K562 treated with DMSO at 1 percent for 12 hours (cell line): ENCODE results near the gene ZNF771. TPM values are rescaled to one million over a fixed set of nuclear protein-coding genes. Genes with fewer than 3 reads are reported as not detected.

ENCODE experiments used
- total RNA-seq: library from RNA; unstranded; fragments of 300-600 nt; gene quantifications from 2 replicates; pipeline ENCODE4 v1.2.3, GENCODE V29; 2022; ENCODE audit not compliant: insufficient read depth

ZNF771 gene
- 14.6 and 19.6 TPM in 2 replicates for total RNA-seq

GRCh38 chr16:30407102-30407803 lies at the start of gene ZNF771:
TSS of gene ZNF771 (plus strand) at chr16:30407606. CDS start at chr16:30408054, 448 bp downstream.

GRCh38 chr16:30370456-30371247 lies 36.8 kb upstream of the ZNF771 start, which contains the start of gene TBC1D10B:
TSS of gene TBC1D10B (minus strand) at chr16:30370494. CDS start at chr16:30370183, 311 bp downstream.

GRCh38 chr16:30374538-30374937 lies 32.9 kb upstream of the ZNF771 start, which contains the start of gene MYL11:
TSS of gene MYL11 (plus strand) at chr16:30374802. CDS start at chr16:30374858, 56 bp downstream.

GRCh38 chr16:30382111-30382881 lies 25.1 kb upstream of the ZNF771 start, which contains the start of gene SEPTIN1:
TSS of gene SEPTIN1 (minus strand) at chr16:30382561. CDS start at chr16:30382542, 19 bp downstream.

GRCh38 chr16:30395155-30395991 lies 12.0 kb upstream of the ZNF771 start, which contains the start of gene ZNF48:
TSS of gene ZNF48 (plus strand) at chr16:30395420. CDS start at chr16:30395795, 375 bp downstream.

GRCh38 chr16:30429678-30430427 lies 22.4 kb downstream of the ZNF771 start, which contains the start of gene DCTPP1:
TSS of gene DCTPP1 (minus strand) at chr16:30430030. CDS start at chr16:30429980, 50 bp downstream.

GRCh38 chr16:30445408-30446202 lies 38.2 kb downstream of the ZNF771 start, which contains the start of gene SEPHS2:
TSS of gene SEPHS2 (minus strand) at chr16:30445874. CDS start at chr16:30445727, 147 bp downstream.

Other genes with a start within 250 kb of the ZNF771 start
- 37.8 and 46.1 TPM in 2 replicates for gene CORO1A, start 224.0 kb upstream of the ZNF771 start, total RNA-seq
- 14.8 and 43.1 TPM in 2 replicates for gene BOLA2B, start 213.9 kb upstream of the ZNF771 start, total RNA-seq
- gene SLX1A, start 213.7 kb upstream of the ZNF771 start, total RNA-seq: 45.5 and 56.0 TPM in 2 replicates
- gene SULT1A3, start 208.4 kb upstream of the ZNF771 start, total RNA-seq: 2.1 and 5.5 TPM in 2 replicates
- gene NPIPB13, start 159.1 kb upstream of the ZNF771 start, total RNA-seq: 1.3 TPM in 1 of 2 replicates, not detected in the other
- gene CD2BP2, start 52.3 kb upstream of the ZNF771 start, total RNA-seq: 27.5 and 38.1 TPM in 2 replicates
- gene TBC1D10B, start 37.1 kb upstream of the ZNF771 start, total RNA-seq: 48.7 and 64.0 TPM in 2 replicates
- gene MYL11, start 32.8 kb upstream of the ZNF771 start, total RNA-seq: not detected in 2 replicates
- gene SEPTIN1, start 25.0 kb upstream of the ZNF771 start, total RNA-seq: 1.9 and 3.5 TPM in 2 replicates
- 8.8 and 9.4 TPM in 2 replicates for gene ZNF48, start 12.2 kb upstream of the ZNF771 start, total RNA-seq
- gene DCTPP1, start 22.4 kb downstream of the ZNF771 start, total RNA-seq: 46.3 and 71.8 TPM in 2 replicates
- 57.8 and 99.0 TPM in 2 replicates for gene SEPHS2, start 38.3 kb downstream of the ZNF771 start, total RNA-seq
- 0.15 TPM in 1 of 2 replicates, not detected in the other for gene ITGAL, start 65.1 kb downstream of the ZNF771 start, total RNA-seq
- 56.9 and 67.2 TPM in 2 replicates for gene ZNF768, start 119.0 kb downstream of the ZNF771 start, total RNA-seq
- gene ZNF747, start 127.3 kb downstream of the ZNF771 start, total RNA-seq: 1.8 and 3.8 TPM in 2 replicates
- 7.4 and 9.7 TPM in 2 replicates for gene ZNF764, start 150.8 kb downstream of the ZNF771 start, total RNA-seq
- gene ZNF688, start 164.1 kb downstream of the ZNF771 start, total RNA-seq: 10.1 and 13.2 TPM in 2 replicates
- gene ZNF785, start 178.1 kb downstream of the ZNF771 start, total RNA-seq: 2.3 and 6.7 TPM in 2 replicates
- 6.9 and 13.4 TPM in 2 replicates for gene ZNF689, start 202.8 kb downstream of the ZNF771 start, total RNA-seq
- 61.1 and 69.1 TPM in 2 replicates for gene PRR14, start 243.4 kb downstream of the ZNF771 start, total RNA-seq